GM20431 (cell line): Measurements from ENCODE around the gene EPSTI1.

Experiments
- in situ Hi-C: fragments of 300-500 bp; cut with MseI, MboI; formaldehyde crosslinking; loops from one replicate; pipeline ENCODE4 v1.15.0; 2020; ENCODE audit warnings: low sequenced_read_pairs; ENCODE audit not compliant: unreplicated experiment

EPSTI1 gene

GRCh38 chr13:43006893-43007631 is 15.0 kb upstream of the EPSTI1 start:
- in situ Hi-C loops = no loop called here

GRCh38 chr13:43005460-43006236 is 13.6 kb upstream of the EPSTI1 start:
- in situ Hi-C loops = no loop called here

- in situ Hi-C loops = no loop called here
These were observed 11.7 kb upstream of the EPSTI1 start for GRCh38 chr13:43003729-43004128.

- in situ Hi-C loops = no loop called here
These were observed 11.0 kb upstream of the EPSTI1 start for GRCh38 chr13:43003010-43003409.

- in situ Hi-C loops = no loop called here
These were observed 10.0 kb upstream of the EPSTI1 start for GRCh38 chr13:43002021-43002420.

GRCh38 chr13:43000676-43001075 is 8.6 kb upstream of the EPSTI1 start:
- in situ Hi-C loops = no loop called here

GRCh38 chr13:42999491-42999890 is 7.5 kb upstream of the EPSTI1 start:
- in situ Hi-C loops = loop anchor here (25.0 kb wide), 1 partner anchor 88 kb away; no protein-coding TSS in a partner anchor

GRCh38 chr13:42997381-42997780 is 5.3 kb upstream of the EPSTI1 start:
- in situ Hi-C loops = loop anchor here (25.0 kb wide), 1 partner anchor 90 kb away; no protein-coding TSS in a partner anchor

GRCh38 chr13:42996584-42996983 is 4.5 kb upstream of the EPSTI1 start:
- in situ Hi-C loops = loop anchor here (25.0 kb wide), 1 partner anchor 91 kb away; no protein-coding TSS in a partner anchor

- in situ Hi-C loops = loop anchor here (25.0 kb wide), 1 partner anchor 92 kb away; no protein-coding TSS in a partner anchor
These were observed 2.8 kb upstream of the EPSTI1 start for GRCh38 chr13:42994878-42995277.

GRCh38 chr13:42992764-42993122 is 702 bp upstream of the EPSTI1 start:
- in situ Hi-C loops = loop anchor here (25.0 kb wide), 1 partner anchor 95 kb away; no protein-coding TSS in a partner anchor

- in situ Hi-C loops = loop anchor here (25.0 kb wide), 1 partner anchor 96 kb away; no protein-coding TSS in a partner anchor
These were observed 676 bp downstream of the EPSTI1 start for GRCh38 chr13:42991233-42991897.

GRCh38 chr13:42990291-42991232 is 1.5 kb downstream of the EPSTI1 start:
- in situ Hi-C loops = loop anchor here (25.0 kb wide), 1 partner anchor 97 kb away; no protein-coding TSS in a partner anchor

- in situ Hi-C loops = loop anchor here (25.0 kb wide), 1 partner anchor 101 kb away; no protein-coding TSS in a partner anchor
These were observed 5.9 kb downstream of the EPSTI1 start for GRCh38 chr13:42986176-42986574.

GRCh38 chr13:42985312-42986175 is 6.5 kb downstream of the EPSTI1 start:
- in situ Hi-C loops = loop anchor here (25.0 kb wide), 1 partner anchor 102 kb away; no protein-coding TSS in a partner anchor

- in situ Hi-C loops = loop anchor here (25.0 kb wide), 1 partner anchor 103 kb away; no protein-coding TSS in a partner anchor
These were observed 7.3 kb downstream of the EPSTI1 start for GRCh38 chr13:42984691-42985090.

GRCh38 chr13:42984026-42984425 is 8.0 kb downstream of the EPSTI1 start:
- in situ Hi-C loops = loop anchor here (25.0 kb wide), 1 partner anchor 103 kb away; no protein-coding TSS in a partner anchor

GRCh38 chr13:42981853-42982252 is 10.2 kb downstream of the EPSTI1 start:
- in situ Hi-C loops = loop anchor here (25.0 kb wide), 1 partner anchor 105 kb away; no protein-coding TSS in a partner anchor
